Measurements from ENCODE around the gene ZER1. TPM values are rescaled to one million over a fixed set of nuclear protein-coding genes. Genes with fewer than 3 reads are reported as not detected.

The ZER1 gene
- total RNA-seq, 3 donors from 2014 or later (not counting 1 experiment from before 2014, with no cell fraction given), result 35.0 to 37.4 (median 35.2) TPM

DNA sequence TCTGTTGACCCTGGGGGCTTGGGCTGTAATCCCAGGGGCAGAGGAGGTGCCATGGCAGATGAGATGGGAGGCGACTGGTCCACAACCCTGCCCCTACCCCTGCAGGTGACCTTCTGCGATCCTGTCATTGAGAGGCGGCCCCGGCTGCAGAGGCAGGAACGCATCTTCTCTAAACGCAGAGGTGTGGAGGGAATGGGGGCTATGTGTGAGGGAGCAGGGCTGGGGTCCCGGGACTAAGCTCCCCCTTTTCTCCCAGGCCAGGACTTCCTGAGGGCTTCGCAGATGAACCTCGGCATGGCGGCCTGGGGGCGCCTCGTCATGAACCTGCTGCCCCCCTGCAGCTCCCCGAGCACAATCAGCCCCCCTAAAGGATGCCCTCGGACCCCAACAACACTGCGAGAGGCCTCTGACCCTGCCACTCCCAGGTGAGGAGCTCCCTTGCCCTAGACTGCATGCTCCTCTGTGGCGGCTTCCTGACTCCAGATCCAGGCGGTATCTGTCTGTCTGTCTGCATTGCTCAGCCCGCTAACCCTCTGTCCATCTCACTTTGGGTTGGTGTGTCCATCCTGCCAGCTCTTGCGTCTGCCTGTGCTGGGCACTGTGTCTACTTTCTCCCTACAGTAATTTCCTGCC, 57.7 kb downstream of the ZER1 start:
- H3K4me3 Mint-ChIP-seq, result no peak overlapping the region
- H3K9me3 Mint-ChIP-seq, result no peaks in the 10 kb centered on the region
- DNase-seq, result no peak
- Histone ChIP-seq H3K27ac (ENCODE audit: low read length) (no peak overlapping the region), H3K9me3 (ENCODE audit: control insufficient read depth, insufficient read depth, low read length) (no peaks in the 10 kb centered on the region), H3K4me3 (ENCODE audit: low read length) (no peak overlapping the region), H3K27me3 (ENCODE audit: control insufficient read depth, insufficient read depth, low read length) (no peaks in the 10 kb centered on the region), H3K36me3 (ENCODE audit: control insufficient read depth, insufficient read depth, low read length) (no peaks in the 10 kb centered on the region), H3K4me1 (ENCODE audit: control insufficient read depth, insufficient read depth, low read length) (no peaks in the 10 kb centered on the region)
- no peak overlapping the region for H3K27ac Mint-ChIP-seq
- no peaks in the 10 kb centered on the region for H3K36me3 Mint-ChIP-seq
- 96% methylated on average over 19 of the region's 19 CpGs for whole genome bisulfite sequencing (ENCODE audit: insufficient coverage)
- no peaks in the 10 kb centered on the region for H3K27me3 Mint-ChIP-seq (ENCODE audit: low read depth in 2 of 2)
- H3K4me1 Mint-ChIP-seq, result no peaks in the 10 kb centered on the region
- ATAC-seq, result no peak
- TF ChIP-seq, protein P1, sequence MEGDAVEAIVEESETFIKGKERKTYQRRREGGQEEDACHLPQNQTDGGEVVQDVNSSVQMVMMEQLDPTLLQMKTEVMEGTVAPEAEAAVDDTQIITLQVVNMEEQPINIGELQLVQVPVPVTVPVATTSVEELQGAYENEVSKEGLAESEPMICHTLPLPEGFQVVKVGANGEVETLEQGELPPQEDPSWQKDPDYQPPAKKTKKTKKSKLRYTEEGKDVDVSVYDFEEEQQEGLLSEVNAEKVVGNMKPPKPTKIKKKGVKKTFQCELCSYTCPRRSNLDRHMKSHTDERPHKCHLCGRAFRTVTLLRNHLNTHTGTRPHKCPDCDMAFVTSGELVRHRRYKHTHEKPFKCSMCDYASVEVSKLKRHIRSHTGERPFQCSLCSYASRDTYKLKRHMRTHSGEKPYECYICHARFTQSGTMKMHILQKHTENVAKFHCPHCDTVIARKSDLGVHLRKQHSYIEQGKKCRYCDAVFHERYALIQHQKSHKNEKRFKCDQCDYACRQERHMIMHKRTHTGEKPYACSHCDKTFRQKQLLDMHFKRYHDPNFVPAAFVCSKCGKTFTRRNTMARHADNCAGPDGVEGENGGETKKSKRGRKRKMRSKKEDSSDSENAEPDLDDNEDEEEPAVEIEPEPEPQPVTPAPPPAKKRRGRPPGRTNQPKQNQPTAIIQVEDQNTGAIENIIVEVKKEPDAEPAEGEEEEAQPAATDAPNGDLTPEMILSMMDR (IDR thresholded peaks at IDR 0.05), result no peak
- intact Hi-C loops (cut with micrococcal nuclease), result no loop called here

DNA sequence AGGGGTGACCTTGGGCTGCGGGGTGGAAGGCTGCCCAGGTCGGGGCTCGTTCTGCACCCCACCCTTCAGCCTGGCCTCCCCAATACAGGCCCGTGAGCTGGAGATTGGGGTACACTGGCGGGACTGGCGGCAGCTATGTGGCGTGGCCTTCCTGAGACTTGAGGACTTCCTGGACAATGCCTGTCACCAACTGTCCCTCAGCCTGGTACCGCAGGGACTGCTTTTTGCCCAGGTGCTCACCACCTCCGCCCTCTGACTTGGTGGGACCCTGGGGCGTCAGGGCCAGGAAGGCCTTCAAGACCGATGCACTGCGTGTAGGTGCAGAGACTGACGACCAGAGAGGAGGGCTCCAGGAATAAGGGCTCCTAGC, 58.3 kb downstream of the ZER1 start:
- no peaks in the 10 kb centered on the region for H3K36me3 Mint-ChIP-seq
- DNase-seq, result no peak
- 95% methylated on average over 13 of the region's 13 CpGs for WGBS (ENCODE audit: insufficient coverage)
- no peaks in the 10 kb centered on the region for H3K36me3 ChIP-seq (ENCODE audit: control insufficient read depth, insufficient read depth, low read length)
- no peak overlapping the region for H3K27ac Mint-ChIP-seq
- ATAC-seq, result no peak
- no peaks in the 10 kb centered on the region for H3K27me3 ChIP-seq (ENCODE audit: control insufficient read depth, insufficient read depth, low read length)
- no peaks in the 10 kb centered on the region for H3K4me1 Mint-ChIP-seq
- H3K4me3 Mint-ChIP-seq, result no peak overlapping the region
- no peak overlapping the region for H3K27ac ChIP-seq (ENCODE audit: low read length)
- H3K4me3 ChIP-seq (ENCODE audit: low read length), result no peak overlapping the region
- no peaks in the 10 kb centered on the region for H3K4me1 ChIP-seq (ENCODE audit: control insufficient read depth, insufficient read depth, low read length)
- intact Hi-C loops (cut with micrococcal nuclease), result no loop called here
- no peaks in the 10 kb centered on the region for H3K27me3 Mint-ChIP-seq (ENCODE audit: low read depth in 2 of 2)
- no peaks in the 10 kb centered on the region for H3K9me3 ChIP-seq (ENCODE audit: control insufficient read depth, insufficient read depth, low read length)
- TF ChIP-seq, protein P1 (IDR thresholded peaks at IDR 0.05), result no peak
- no peaks in the 10 kb centered on the region for H3K9me3 Mint-ChIP-seq

DNA sequence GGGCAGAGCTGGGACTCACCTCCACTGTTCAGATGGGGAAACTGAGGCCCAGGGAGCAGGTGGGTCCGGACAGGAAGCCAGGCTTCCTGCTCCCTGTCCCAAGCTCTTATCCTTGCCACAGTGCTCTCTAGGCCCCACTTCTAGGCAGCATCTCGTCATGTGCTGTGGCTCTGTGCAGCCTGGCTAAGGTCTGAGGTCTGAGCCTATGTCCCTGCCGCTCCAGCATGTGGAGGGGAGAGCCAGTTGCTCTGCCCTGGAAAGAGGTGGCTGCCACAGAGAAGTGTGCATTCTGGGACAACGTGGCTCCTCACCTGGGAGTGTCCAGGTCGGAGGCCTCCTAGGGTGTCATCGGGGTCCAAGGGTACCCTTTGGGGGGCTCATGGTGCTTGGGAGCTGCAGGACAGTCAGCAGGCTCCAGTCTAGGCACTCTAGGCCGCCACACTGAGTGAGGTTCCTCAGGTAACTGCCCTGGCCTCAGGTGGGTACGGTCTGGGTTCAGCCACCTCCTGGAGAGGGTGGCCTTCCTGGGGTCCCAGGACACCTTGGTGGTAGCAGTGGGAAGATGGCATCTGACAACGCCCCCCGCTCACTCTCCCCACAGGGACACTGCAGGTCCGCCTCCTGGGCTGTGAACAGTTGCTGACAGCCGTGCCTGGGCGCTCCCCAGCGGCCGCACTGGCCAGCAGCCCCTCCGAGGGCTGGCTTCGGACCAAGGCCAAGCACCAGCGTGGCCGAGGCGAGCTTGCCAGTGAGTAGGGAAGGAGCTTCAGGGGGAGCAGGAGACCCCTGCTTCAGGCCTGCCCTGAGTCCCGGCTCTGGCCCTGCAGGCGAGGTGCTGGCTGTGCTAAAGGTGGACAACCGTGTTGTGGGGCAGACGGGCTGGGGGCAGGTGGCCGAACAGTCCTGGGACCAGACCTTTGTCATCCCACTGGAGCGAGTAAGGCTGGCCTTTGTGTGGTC, 59.0 kb downstream of the ZER1 start:
- intact Hi-C loops (cut with micrococcal nuclease), result no loop called here
- no peaks in the 10 kb centered on the region for H3K36me3 Mint-ChIP-seq
- no peaks in the 10 kb centered on the region for H3K27me3 Mint-ChIP-seq (ENCODE audit: low read depth in 2 of 2)
- Histone ChIP-seq H3K4me3 (ENCODE audit: low read length) (no peak overlapping the region), H3K36me3 (ENCODE audit: control insufficient read depth, insufficient read depth, low read length) (no peaks in the 10 kb centered on the region), H3K27me3 (ENCODE audit: control insufficient read depth, insufficient read depth, low read length) (no peaks in the 10 kb centered on the region), H3K9me3 (ENCODE audit: control insufficient read depth, insufficient read depth, low read length) (no peaks in the 10 kb centered on the region), H3K4me1 (ENCODE audit: control insufficient read depth, insufficient read depth, low read length) (no peaks in the 10 kb centered on the region), H3K27ac (ENCODE audit: low read length) (no peak overlapping the region)
- ATAC-seq, result no peak
- TF ChIP-seq, protein P1 (IDR thresholded peaks at IDR 0.05), result no peak
- H3K4me3 Mint-ChIP-seq, result no peak overlapping the region
- no peak overlapping the region for H3K27ac Mint-ChIP-seq
- WGBS (ENCODE audit: insufficient coverage), result 95% methylated on average over 26 of the region's 26 CpGs
- DNase-seq, result no peak
- no peaks in the 10 kb centered on the region for H3K4me1 Mint-ChIP-seq
- no peaks in the 10 kb centered on the region for H3K9me3 Mint-ChIP-seq
